OCI-LY7 (cell line): Measurements from ENCODE around the gene MT1A.

Experiments used
- EZH2phosphoT487 ChIP-seq: fragments of 200-600 bp; sonication (generic); IDR thresholded peaks from 2 replicates; pipeline ENCODE4 v1.6.1; 2018; ENCODE audit warnings: low read depth, borderline replicate concordance, mild to moderate bottlenecking, mixed run types, antibody characterized with exemption, low read length, moderate library complexity, mixed read lengths
- TF ChIP-seq, protein P1 (sequence below): fragments of 200-600 bp; sonication (generic); conservative IDR thresholded peaks from 2 replicates; pipeline ENCODE4 v1.5.1; 2014; ENCODE audit warnings: mild to moderate bottlenecking, antibody characterized with exemption, low read length, moderate library complexity, mixed read lengths

DNA sequence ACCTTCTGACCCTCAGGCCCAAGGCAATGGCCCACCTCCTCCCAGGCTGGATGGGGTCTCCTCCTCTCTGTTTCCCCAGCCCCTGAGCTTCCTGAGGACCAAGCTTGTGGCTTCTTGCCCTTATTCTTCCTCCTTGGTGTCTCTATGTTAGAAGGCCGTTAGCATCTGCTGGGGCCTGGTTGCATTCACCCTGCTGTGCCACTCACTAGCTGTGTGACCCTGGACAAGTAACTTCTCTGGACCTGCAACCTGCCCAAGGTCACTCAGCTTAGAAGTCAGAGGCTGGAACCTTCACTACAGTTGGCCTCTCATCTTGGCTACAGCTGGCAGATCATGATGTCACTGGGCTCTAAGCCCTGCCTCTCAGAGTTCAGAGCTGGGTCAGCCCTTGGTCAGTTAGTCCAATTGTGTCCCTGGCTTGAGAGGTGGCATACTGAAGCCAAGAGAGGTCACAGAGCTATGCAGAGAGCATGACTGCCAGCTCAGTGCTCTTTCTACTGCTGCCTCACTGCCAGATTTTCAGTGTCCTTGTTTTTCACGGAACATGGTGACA lies 27.1 kb upstream of the MT1A start:
- TF ChIP-seq, protein P1, sequence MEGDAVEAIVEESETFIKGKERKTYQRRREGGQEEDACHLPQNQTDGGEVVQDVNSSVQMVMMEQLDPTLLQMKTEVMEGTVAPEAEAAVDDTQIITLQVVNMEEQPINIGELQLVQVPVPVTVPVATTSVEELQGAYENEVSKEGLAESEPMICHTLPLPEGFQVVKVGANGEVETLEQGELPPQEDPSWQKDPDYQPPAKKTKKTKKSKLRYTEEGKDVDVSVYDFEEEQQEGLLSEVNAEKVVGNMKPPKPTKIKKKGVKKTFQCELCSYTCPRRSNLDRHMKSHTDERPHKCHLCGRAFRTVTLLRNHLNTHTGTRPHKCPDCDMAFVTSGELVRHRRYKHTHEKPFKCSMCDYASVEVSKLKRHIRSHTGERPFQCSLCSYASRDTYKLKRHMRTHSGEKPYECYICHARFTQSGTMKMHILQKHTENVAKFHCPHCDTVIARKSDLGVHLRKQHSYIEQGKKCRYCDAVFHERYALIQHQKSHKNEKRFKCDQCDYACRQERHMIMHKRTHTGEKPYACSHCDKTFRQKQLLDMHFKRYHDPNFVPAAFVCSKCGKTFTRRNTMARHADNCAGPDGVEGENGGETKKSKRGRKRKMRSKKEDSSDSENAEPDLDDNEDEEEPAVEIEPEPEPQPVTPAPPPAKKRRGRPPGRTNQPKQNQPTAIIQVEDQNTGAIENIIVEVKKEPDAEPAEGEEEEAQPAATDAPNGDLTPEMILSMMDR, result no peak
- TF ChIP-seq EZH2phosphoT487, result no peak
